HG03520 (cell line): ENCODE data around the gene CARF.
"Not testable (repeated sequence)": the region's sequence is repeated elsewhere in the genome, so short reads cannot be mapped to it uniquely, and the experiment has no call there.

Source experiments
- ATAC-seq: cut with Tn5 transposase; IDR thresholded peaks from one replicate; pipeline ENCODE4 v1.9.1; 2021; ENCODE audit warnings: mild to moderate bottlenecking, moderate library complexity; ENCODE audit not compliant: unreplicated experiment

The CARF gene

GRCh38 chr2:202933958-202934357 is 21.9 kb downstream of the CARF start:
- no peak for ATAC-seq

- no peak for ATAC-seq
Observed at GRCh38 chr2:202934456-202934855, 22.4 kb downstream of the CARF start.

- ATAC-seq, result no peak
Observed at GRCh38 chr2:202938960-202939359, 26.9 kb downstream of the CARF start.

GRCh38 chr2:202941771-202942170 is 29.7 kb downstream of the CARF start:
- ATAC-seq, result no peak

GRCh38 chr2:202944408-202944807 is 32.3 kb downstream of the CARF start:
- ATAC-seq, result no peak

GRCh38 chr2:202944816-202945215 is 32.7 kb downstream of the CARF start:
- no peak for ATAC-seq

- ATAC-seq, result no peak
Observed at GRCh38 chr2:202945497-202945896, 33.4 kb downstream of the CARF start.

- ATAC-seq, result not testable (repeated sequence)
Observed at GRCh38 chr2:202949333-202949732, 37.3 kb downstream of the CARF start.

- no peak for ATAC-seq
Observed at GRCh38 chr2:202950592-202950991, 38.5 kb downstream of the CARF start.

- ATAC-seq, result no peak
Observed at GRCh38 chr2:202960524-202960923, 48.4 kb downstream of the CARF start.

GRCh38 chr2:202963712-202964111 is 51.6 kb downstream of the CARF start:
- ATAC-seq, result no peak

- peak; percentile 58 for ATAC-seq
Observed at GRCh38 chr2:202965810-202966460, 53.9 kb downstream of the CARF start.

GRCh38 chr2:202969404-202969803 is 57.3 kb downstream of the CARF start:
- ATAC-seq, result not testable (repeated sequence)

- ATAC-seq, result no peak
Observed at GRCh38 chr2:202976809-202977208, 64.7 kb downstream of the CARF start.

GRCh38 chr2:202982779-202983491 is 70.9 kb downstream of the CARF start:
- no peak for ATAC-seq

- ATAC-seq, result no peak
Observed at GRCh38 chr2:202989749-202990148, 77.7 kb downstream of the CARF start.

- no peak for ATAC-seq
Observed at GRCh38 chr2:202990501-202990900, 78.4 kb downstream of the CARF start.

- not testable (repeated sequence) for ATAC-seq
Observed at GRCh38 chr2:202997113-202997512, 85.0 kb downstream of the CARF start.

- ATAC-seq, result no peak
Observed at GRCh38 chr2:203002054-203002821, 90.2 kb downstream of the CARF start.

- ATAC-seq, result no peak
Observed at GRCh38 chr2:203003716-203004115, 91.6 kb downstream of the CARF start.

GRCh38 chr2:203014456-203015199 is 102.6 kb downstream of the CARF start, which contains the start of gene NBEAL1:
Gene NBEAL1, plus strand, starts transcription at chr2:203014875. Its CDS starts 1,510 bp downstream, at chr2:203016385.
- peak; percentile 97 for ATAC-seq
